ENCODE results near the gene PIANP.

DNA sequence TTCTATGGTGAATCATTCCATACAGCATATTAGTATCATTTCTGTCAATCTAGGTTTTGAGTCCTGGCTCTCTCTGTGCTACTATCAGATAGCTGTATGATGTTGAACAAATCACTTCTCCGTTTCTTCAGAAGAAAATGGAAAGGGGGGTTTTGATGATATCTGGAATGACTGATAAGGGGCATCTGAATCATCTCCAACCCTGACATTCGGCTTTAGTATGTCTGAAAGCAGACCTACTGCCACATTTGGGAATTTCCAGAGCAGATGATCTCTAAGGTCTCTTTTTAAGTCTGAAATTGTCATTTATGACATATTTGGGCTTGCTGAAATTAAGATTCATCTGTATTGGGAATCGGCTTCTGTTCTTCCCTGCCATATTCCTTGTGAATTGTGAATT is 42.2 kb upstream of the PIANP start:
- TF ChIP-seq, protein P1, sequence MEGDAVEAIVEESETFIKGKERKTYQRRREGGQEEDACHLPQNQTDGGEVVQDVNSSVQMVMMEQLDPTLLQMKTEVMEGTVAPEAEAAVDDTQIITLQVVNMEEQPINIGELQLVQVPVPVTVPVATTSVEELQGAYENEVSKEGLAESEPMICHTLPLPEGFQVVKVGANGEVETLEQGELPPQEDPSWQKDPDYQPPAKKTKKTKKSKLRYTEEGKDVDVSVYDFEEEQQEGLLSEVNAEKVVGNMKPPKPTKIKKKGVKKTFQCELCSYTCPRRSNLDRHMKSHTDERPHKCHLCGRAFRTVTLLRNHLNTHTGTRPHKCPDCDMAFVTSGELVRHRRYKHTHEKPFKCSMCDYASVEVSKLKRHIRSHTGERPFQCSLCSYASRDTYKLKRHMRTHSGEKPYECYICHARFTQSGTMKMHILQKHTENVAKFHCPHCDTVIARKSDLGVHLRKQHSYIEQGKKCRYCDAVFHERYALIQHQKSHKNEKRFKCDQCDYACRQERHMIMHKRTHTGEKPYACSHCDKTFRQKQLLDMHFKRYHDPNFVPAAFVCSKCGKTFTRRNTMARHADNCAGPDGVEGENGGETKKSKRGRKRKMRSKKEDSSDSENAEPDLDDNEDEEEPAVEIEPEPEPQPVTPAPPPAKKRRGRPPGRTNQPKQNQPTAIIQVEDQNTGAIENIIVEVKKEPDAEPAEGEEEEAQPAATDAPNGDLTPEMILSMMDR (IDR thresholded peaks at IDR 0.05; ENCODE audit: low read depth, low read length) = no peak
- TF ChIP-seq POLR2A (IDR thresholded peaks at IDR 0.05; ENCODE audit: extremely low read depth, insufficient read length) = no peak
